DOHH2 (cell line): ENCODE data around the gene TCERG1L.

Experiments used
- H3F3A ChIP-seq: fragments of 200-600 bp; sonication (generic), shearing (Covaris generic); 2 replicates; pipeline ENCODE4 v1.6.0; 2016; ENCODE audit warnings: antibody characterized with exemption, mild to moderate bottlenecking; ENCODE audit not compliant: control insufficient read depth, insufficient read depth
- H3K27ac ChIP-seq: fragments of 200-600 bp; sonication (generic); 2 replicates; pipeline ENCODE4 v1.5.1; 2014; ENCODE audit warnings: low read depth, mild to moderate bottlenecking, low read length, moderate library complexity
- H3K27me3 ChIP-seq: fragments of 200-600 bp; sonication (generic); 2 replicates; pipeline ENCODE4 v1.6.1; 2014; ENCODE audit warnings: mild to moderate bottlenecking, low read length, mixed read lengths; ENCODE audit not compliant: control insufficient read depth
- H3K36me3 ChIP-seq: fragments of 200-600 bp; sonication (generic); 2 replicates; pipeline ENCODE4 v1.6.1; 2014; ENCODE audit warnings: mild to moderate bottlenecking, low read length, moderate library complexity, mixed read lengths; ENCODE audit not compliant: control insufficient read depth
- H3K4me1 ChIP-seq: fragments of 200-600 bp; sonication (generic); 2 replicates; pipeline ENCODE4 v1.6.1; 2014; ENCODE audit warnings: mild to moderate bottlenecking, low read length, mixed read lengths; ENCODE audit not compliant: control insufficient read depth
- H3K4me2 ChIP-seq: fragments of 200-600 bp; sonication (generic); 2 replicates; pipeline ENCODE4 v1.6.0; 2014; ENCODE audit warnings: mild to moderate bottlenecking, low read length, moderate library complexity
- H3K4me3 ChIP-seq: fragments of 200-600 bp; sonication (generic); 2 replicates; pipeline ENCODE4 v1.5.1; 2014; ENCODE audit warnings: mild to moderate bottlenecking, low read length, mixed read lengths
- H3K79me2 ChIP-seq: fragments of 200-600 bp; sonication (generic); 2 replicates; pipeline ENCODE4 v1.6.1; 2014; ENCODE audit warnings: mild to moderate bottlenecking, low read length, mixed read lengths; ENCODE audit not compliant: control insufficient read depth
- H3K9me2 ChIP-seq: fragments of 200-600 bp; sonication (generic); replicated peaks from 2 replicates; pipeline ENCODE4 v1.6.1; 2014; ENCODE audit warnings: mild to moderate bottlenecking, low read length, mixed read lengths; ENCODE audit not compliant: control insufficient read depth
- H3K9me3 ChIP-seq: fragments of 200-600 bp; sonication (generic); 2 replicates; pipeline ENCODE4 v1.6.1; 2014; ENCODE audit warnings: antibody characterized with exemption, low read length, mixed read lengths; ENCODE audit not compliant: control insufficient read depth, insufficient read depth
- H4K20me1 ChIP-seq: fragments of 200-600 bp; sonication (generic); 2 replicates; pipeline ENCODE4 v1.6.0; 2014; ENCODE audit warnings: low read depth, mild to moderate bottlenecking, antibody characterized with exemption, low read length, moderate library complexity; ENCODE audit not compliant: control insufficient read depth, insufficient read depth
- EZH2phosphoT487 ChIP-seq: fragments of 200-600 bp; sonication (generic); IDR thresholded peaks from 2 replicates; pipeline ENCODE4 v1.6.1; 2017; ENCODE audit warnings: borderline replicate concordance, mild to moderate bottlenecking, antibody characterized with exemption, low read length, moderate library complexity, mixed read lengths
- TF ChIP-seq, protein P1 (sequence below): fragments of 200-600 bp; sonication (generic); IDR thresholded peaks from one replicate; pipeline ENCODE4 v1.5.1; 2014; ENCODE audit warnings: antibody characterized with exemption, mild to moderate bottlenecking, low read depth, low read length; ENCODE audit not compliant: poor library complexity, severe bottlenecking

The TCERG1L gene

DNA sequence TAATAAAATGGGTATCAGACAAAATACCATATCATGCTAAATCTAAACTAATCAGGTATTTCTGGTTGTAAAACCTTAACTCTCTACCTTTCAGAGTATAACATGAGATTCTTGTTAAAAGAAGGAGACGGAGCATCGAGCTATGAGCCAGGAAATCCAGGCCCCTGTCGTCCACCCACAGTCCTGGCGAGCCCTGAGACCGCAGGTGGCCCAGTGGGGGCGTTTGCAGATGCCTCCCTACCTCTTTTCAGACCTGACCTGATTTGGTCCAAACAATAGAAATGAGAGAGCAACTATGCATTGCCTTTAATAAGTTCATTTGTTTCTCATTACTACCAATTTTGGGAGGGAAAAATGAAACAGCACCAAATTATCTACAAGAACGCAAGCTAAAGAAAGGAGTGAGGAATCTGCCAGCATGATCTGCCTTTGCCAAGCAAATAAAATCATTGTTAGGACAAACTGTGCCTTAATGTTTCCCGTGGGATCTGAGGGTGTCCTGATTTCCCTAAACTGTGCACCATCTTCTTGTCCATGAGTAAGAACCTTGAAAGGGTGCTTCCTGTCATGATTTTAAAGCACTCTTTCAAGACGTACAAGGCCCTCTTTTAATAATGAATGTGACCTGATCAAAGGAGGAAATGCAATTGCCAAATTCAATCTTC, 166.7 kb downstream of the TCERG1L start:
- H4K20me1 ChIP-seq: no peaks in the 10 kb centered on the region
- no peak overlapping the region for H3K4me2 ChIP-seq
- H3K4me1 ChIP-seq: no peaks in the 10 kb centered on the region
- no peak for TF ChIP-seq EZH2phosphoT487
- TF ChIP-seq, protein P1, sequence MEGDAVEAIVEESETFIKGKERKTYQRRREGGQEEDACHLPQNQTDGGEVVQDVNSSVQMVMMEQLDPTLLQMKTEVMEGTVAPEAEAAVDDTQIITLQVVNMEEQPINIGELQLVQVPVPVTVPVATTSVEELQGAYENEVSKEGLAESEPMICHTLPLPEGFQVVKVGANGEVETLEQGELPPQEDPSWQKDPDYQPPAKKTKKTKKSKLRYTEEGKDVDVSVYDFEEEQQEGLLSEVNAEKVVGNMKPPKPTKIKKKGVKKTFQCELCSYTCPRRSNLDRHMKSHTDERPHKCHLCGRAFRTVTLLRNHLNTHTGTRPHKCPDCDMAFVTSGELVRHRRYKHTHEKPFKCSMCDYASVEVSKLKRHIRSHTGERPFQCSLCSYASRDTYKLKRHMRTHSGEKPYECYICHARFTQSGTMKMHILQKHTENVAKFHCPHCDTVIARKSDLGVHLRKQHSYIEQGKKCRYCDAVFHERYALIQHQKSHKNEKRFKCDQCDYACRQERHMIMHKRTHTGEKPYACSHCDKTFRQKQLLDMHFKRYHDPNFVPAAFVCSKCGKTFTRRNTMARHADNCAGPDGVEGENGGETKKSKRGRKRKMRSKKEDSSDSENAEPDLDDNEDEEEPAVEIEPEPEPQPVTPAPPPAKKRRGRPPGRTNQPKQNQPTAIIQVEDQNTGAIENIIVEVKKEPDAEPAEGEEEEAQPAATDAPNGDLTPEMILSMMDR: no peak
- H3F3A ChIP-seq: no peaks in the 10 kb centered on the region
- no peaks in the 10 kb centered on the region for H3K27me3 ChIP-seq
- peaks cover 13% of the 10 kb centered on the region; the same call in 1 of the 2 replicates for H3K9me3 ChIP-seq
- no peaks in the 10 kb centered on the region for H3K9me2 ChIP-seq
- no peak overlapping the region for H3K4me3 ChIP-seq
- no peak overlapping the region for H3K27ac ChIP-seq
- H3K79me2 ChIP-seq: no peaks in the 10 kb centered on the region
- no peaks in the 10 kb centered on the region for H3K36me3 ChIP-seq

DNA sequence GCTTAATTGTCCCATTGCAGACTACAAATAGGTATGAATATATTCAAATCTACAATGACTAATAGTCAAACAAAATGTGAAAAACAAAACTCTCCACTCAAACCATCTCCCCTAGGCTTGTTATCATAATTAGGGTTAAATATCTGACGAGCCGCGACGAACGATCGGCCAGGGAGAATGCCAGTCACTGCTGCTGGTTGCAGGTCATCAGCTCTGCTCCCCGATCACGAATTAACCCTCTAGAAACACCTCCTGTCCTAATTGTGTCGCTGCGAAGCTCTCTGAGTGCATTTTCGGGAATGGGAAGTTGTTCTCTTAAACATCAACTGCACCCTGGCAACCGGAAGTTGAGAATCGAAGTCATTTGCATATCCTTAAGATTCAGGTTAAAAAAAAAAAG, 167.3 kb downstream of the TCERG1L start:
- Histone ChIP-seq H3K27me3 (no peaks in the 10 kb centered on the region), H3K9me2 (no peaks in the 10 kb centered on the region), H3K79me2 (no peaks in the 10 kb centered on the region), H3K36me3 (no peaks in the 10 kb centered on the region), H3K4me2 (no peak overlapping the region), H3F3A (no peaks in the 10 kb centered on the region), H3K9me3 (peaks cover 13% of the 10 kb centered on the region; the same call in 1 of the 2 replicates), H4K20me1 (no peaks in the 10 kb centered on the region), H3K4me3 (no peak overlapping the region), H3K27ac (no peak overlapping the region), H3K4me1 (no peaks in the 10 kb centered on the region)
- TF ChIP-seq, protein P1: no peak
- no peak for TF ChIP-seq EZH2phosphoT487

DNA sequence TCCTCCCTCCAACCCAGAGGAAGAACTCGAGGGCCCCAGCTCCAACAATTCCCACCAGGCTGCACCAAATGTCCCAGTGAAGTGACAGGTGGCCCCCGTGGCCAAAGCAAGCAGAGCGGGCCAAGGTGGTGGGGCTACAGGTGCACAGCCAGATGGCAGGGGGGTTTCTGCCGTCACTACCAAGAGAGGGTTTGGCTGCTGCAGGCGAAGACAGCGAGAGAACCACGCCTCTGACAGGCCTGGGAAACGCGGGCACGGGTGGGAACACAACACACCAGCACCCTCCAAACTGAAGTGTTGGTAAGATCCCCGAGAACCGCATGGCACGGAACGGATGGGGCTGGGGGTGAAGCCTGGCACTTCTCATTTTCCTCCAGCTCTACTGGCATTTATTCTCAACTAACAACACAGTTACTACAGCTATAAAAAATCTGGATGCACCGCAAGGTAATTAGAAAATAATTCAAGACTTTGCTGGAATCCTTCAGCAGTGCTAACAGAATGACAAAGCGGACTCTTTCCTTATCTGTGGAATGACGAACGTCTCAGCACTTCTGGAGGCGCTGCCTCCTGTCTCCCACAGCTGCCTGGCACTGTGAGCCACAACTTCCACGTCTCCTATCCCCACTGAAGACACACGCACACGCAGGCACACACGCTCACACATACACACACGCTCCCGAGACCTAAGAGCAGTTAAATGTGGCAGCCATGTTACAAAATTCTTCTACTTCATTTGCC, 167.9 kb downstream of the TCERG1L start:
- Histone ChIP-seq H3K4me3 (no peak overlapping the region), H3K4me1 (no peaks in the 10 kb centered on the region), H4K20me1 (no peaks in the 10 kb centered on the region), H3K27ac (no peak overlapping the region), H3K36me3 (no peaks in the 10 kb centered on the region), H3K9me2 (no peaks in the 10 kb centered on the region), H3K27me3 (no peaks in the 10 kb centered on the region), H3K79me2 (no peaks in the 10 kb centered on the region), H3F3A (no peaks in the 10 kb centered on the region), H3K9me3 (peaks cover 13% of the 10 kb centered on the region; the same call in 1 of the 2 replicates), H3K4me2 (no peak overlapping the region)
- TF ChIP-seq EZH2phosphoT487: no peak
- TF ChIP-seq, protein P1: no peak
